H1 (cell line): Measurements from ENCODE around the gene ALK. TPM values are rescaled to one million over a fixed set of nuclear protein-coding genes. Genes with fewer than 3 reads are reported as not detected.

Source experiments
- CTCF ChIA-PET: fragments of 300-600 bp; sonication (Branson Sonifier 250); formaldehyde crosslinking; loops from one replicate; lab custom pipeline; 2021; ENCODE audit not compliant: partially characterized antibody; lab: Charles Lee
- POLR2A ChIA-PET: fragments of 300-600 bp; sonication (Branson Sonifier 250); formaldehyde crosslinking; loops from one replicate; lab custom pipeline; 2021; ENCODE audit warnings: inconsistent platforms; ENCODE audit not compliant: partially characterized antibody; lab: Charles Lee
- DNase-seq, 2 experiments: peaks; one replicate each; pipeline versions ENCODE4 v3.0.0 to v3.0.0-alpha.2; 2010 to 2022; ENCODE audit warnings: low spot score in 2 of 2, low read depth in 1 of 2, mixed read lengths in 1 of 2
- FAIRE-seq: peaks from 2 replicates; lab custom pipeline; 2011; peaks lifted over from hg19 to GRCh38; lab: Jason Lieb, UNC
- H2AFZ ChIP-seq: 2 replicates; pipeline ENCODE4 v1.8.1; 2012; ENCODE audit warnings: low read length, inconsistent platforms
- H2AK5ac ChIP-seq: 2 replicates; pipeline ENCODE4 v1.6.1; 2013; ENCODE audit warnings: low read depth, low read length
- H2BK120ac ChIP-seq: replicated peaks from 2 replicates; pipeline ENCODE3; 2013; ENCODE audit warnings: low read depth, low read length, inconsistent platforms
- H2BK12ac ChIP-seq: 2 replicates; pipeline ENCODE4 v1.6.1; 2013; ENCODE audit warnings: low read depth, low read length
- H2BK15ac ChIP-seq: 2 replicates; pipeline ENCODE4 v1.6.1; 2013; ENCODE audit warnings: low read length
- H2BK20ac ChIP-seq: 2 replicates; pipeline ENCODE4 v1.6.1; 2013; ENCODE audit warnings: low read length
- H2BK5ac ChIP-seq: 2 replicates; pipeline ENCODE4 v1.6.1; 2013; ENCODE audit warnings: low read depth, low read length
- H3K14ac ChIP-seq: 2 replicates; pipeline ENCODE4 v1.6.1; 2013; ENCODE audit warnings: inconsistent platforms; ENCODE audit not compliant: insufficient read length
- H3K18ac ChIP-seq: 2 replicates; pipeline ENCODE4 v1.6.1; 2013; ENCODE audit warnings: low read length; ENCODE audit errors: extremely low read depth
- H3K23ac ChIP-seq: 2 replicates; pipeline ENCODE4 v1.6.1; 2013; ENCODE audit warnings: inconsistent platforms; ENCODE audit not compliant: insufficient read length
- H3K23me2 ChIP-seq: 2 replicates; pipeline ENCODE4 v1.6.1; 2013; ENCODE audit warnings: low read depth, low read length
- H3K27ac ChIP-seq: 2 replicates; pipeline ENCODE4 v1.6.1; 2011; ENCODE audit warnings: low read depth, low read length, inconsistent platforms
- H3K27me3 ChIP-seq, 4 experiments: replicated peaks in 1 of 4; 1 replicate in 1 of 4; 2 replicates in 3 of 4; pipeline versions ENCODE4 v1.6.1 to v1.8.1; 2011 to 2013; ENCODE audit warnings: low read length in 3 of 4, mild to moderate bottlenecking in 3 of 4, inconsistent platforms in 2 of 4, mixed read lengths in 2 of 4, moderate library complexity in 1 of 4; ENCODE audit not compliant: control insufficient read depth in 3 of 4, insufficient read depth in 3 of 4; ENCODE audit errors: extremely low read depth in 1 of 4
- H3K36me3 ChIP-seq, 4 experiments: 2 replicates each; pipeline versions ENCODE4 v1.6.1 to v1.8.1; 2011 to 2013; ENCODE audit warnings: mild to moderate bottlenecking in 4 of 4, low read length in 3 of 4, moderate library complexity in 2 of 4, control low read depth in 1 of 4, inconsistent platforms in 1 of 4; ENCODE audit not compliant: insufficient read depth in 4 of 4, control insufficient read depth in 2 of 4
- H3K4ac ChIP-seq: replicated peaks from 2 replicates; pipeline ENCODE3; 2013; ENCODE audit warnings: low read length, low read depth, mixed read lengths, inconsistent platforms; ENCODE audit not compliant: insufficient read length
- H3K4me1 ChIP-seq, 4 experiments: replicated peaks in 1 of 4; 1 replicate in 1 of 4; 2 replicates in 3 of 4; pipeline versions ENCODE4 v1.6.1 to v1.8.1; 2011 to 2013; ENCODE audit warnings: low read length in 3 of 4, inconsistent platforms in 2 of 4, mixed read lengths in 1 of 4; ENCODE audit not compliant: insufficient read depth in 4 of 4, control insufficient read depth in 3 of 4
- H3K4me2 ChIP-seq, 2 experiments: 2 replicates each; pipeline versions ENCODE4 v1.6.1 to v1.8.1; 2011 to 2013; ENCODE audit warnings: low read depth in 2 of 2, low read length in 2 of 2, control low read depth in 1 of 2, inconsistent platforms in 1 of 2, mild to moderate bottlenecking in 1 of 2; ENCODE audit not compliant: insufficient read depth in 1 of 2
- H3K4me3 ChIP-seq, 4 experiments: fragments of 200-600, 300-600 bp in 1 of 4; sonication (generic), shearing (Covaris generic), sonication (Bioruptor Twin) in 1 of 4; 2 replicates each; pipeline versions ENCODE4 v1.5.1 to v1.8.1; 2011 to 2016; ENCODE audit warnings: low read length in 4 of 4, low read depth in 3 of 4, control low read depth in 2 of 4, inconsistent platforms in 2 of 4, mild to moderate bottlenecking in 2 of 4, mixed read lengths in 1 of 4, moderate library complexity in 1 of 4; ENCODE audit not compliant: insufficient read depth in 2 of 4; ENCODE audit errors: extremely low read depth in 1 of 4
- H3K56ac ChIP-seq: replicated peaks from 2 replicates; pipeline ENCODE3; 2013; ENCODE audit warnings: low read depth, mild to moderate bottlenecking, mixed read lengths, low read length, inconsistent platforms; ENCODE audit not compliant: insufficient read length
- H3K79me1 ChIP-seq: 2 replicates; pipeline ENCODE4 v1.6.1; 2013; ENCODE audit warnings: low read depth, low read length, control low read depth
- H3K79me2 ChIP-seq, 2 experiments: 2 replicates each; pipeline versions ENCODE4 v1.6.1 to v1.8.1; 2012 to 2013; ENCODE audit warnings: low read length in 2 of 2, mild to moderate bottlenecking in 2 of 2, inconsistent platforms in 1 of 2; ENCODE audit not compliant: insufficient read depth in 2 of 2, control insufficient read depth in 1 of 2
- H3K9ac ChIP-seq, 4 experiments: replicated peaks in 1 of 4; 1 replicate in 1 of 4; 2 replicates in 3 of 4; pipeline versions ENCODE4 v1.6.1 to v1.8.1; 2011 to 2013; ENCODE audit warnings: low read depth in 3 of 4, low read length in 3 of 4, control low read depth in 2 of 4, mild to moderate bottlenecking in 2 of 4, moderate library complexity in 2 of 4, inconsistent platforms in 1 of 4; ENCODE audit errors: extremely low read depth in 1 of 4
- H3K9me3 ChIP-seq, 2 experiments: 2 replicates each; pipeline versions ENCODE4 v1.6.1 to v1.8.1; 2012 to 2013; ENCODE audit warnings: mild to moderate bottlenecking in 2 of 2, moderate library complexity in 2 of 2, control low read depth in 1 of 2, inconsistent platforms in 1 of 2, low read depth in 1 of 2, low read length in 1 of 2, mixed read lengths in 1 of 2; ENCODE audit not compliant: insufficient read depth in 2 of 2
- H4K20me1 ChIP-seq, 2 experiments: replicated peaks in 1 of 2; 2 replicates each; pipeline versions ENCODE3 to v1.8.1; 2011 to 2013; ENCODE audit warnings: inconsistent platforms in 2 of 2, low read length in 2 of 2, mild to moderate bottlenecking in 1 of 2; ENCODE audit not compliant: insufficient read depth in 2 of 2, control insufficient read depth in 1 of 2
- H4K5ac ChIP-seq: 2 replicates; pipeline ENCODE4 v1.6.1; 2013; ENCODE audit warnings: low read length, low read depth, mixed read lengths, inconsistent platforms; ENCODE audit not compliant: insufficient read length
- H4K8ac ChIP-seq: 2 replicates; pipeline ENCODE4 v1.8.0; 2013; ENCODE audit warnings: mild to moderate bottlenecking, moderate library complexity, low read length, inconsistent platforms; ENCODE audit not compliant: insufficient read depth; ENCODE audit errors: extremely low read depth
- H4K91ac ChIP-seq: replicated peaks from 2 replicates; pipeline ENCODE3; 2013; ENCODE audit warnings: low read length, mixed read lengths, inconsistent platforms; ENCODE audit not compliant: insufficient read length
- ATF2 ChIP-seq: IDR thresholded peaks from 2 replicates; pipeline ENCODE4 v1.6.1; 2012; ENCODE audit warnings: low read length, inconsistent platforms
- MAX ChIP-seq: IDR thresholded peaks from 2 replicates; pipeline ENCODE4 v1.6.1; 2012; ENCODE audit warnings: inconsistent platforms
- SP1 ChIP-seq: IDR thresholded peaks from 2 replicates; pipeline ENCODE4 v1.6.1; 2011; ENCODE audit warnings: low read depth, low read length
- SP4 ChIP-seq: IDR thresholded peaks from 2 replicates; pipeline ENCODE4 v1.6.1; 2012; ENCODE audit warnings: low read length, inconsistent platforms
- WGBS, 2 experiments: shearing (Covaris generic) in 1 of 2; methylation state at CpG; one replicate each; pipeline versions ENCODE4 v1.1.6 to v1.1.7; 2013 to 2015; ENCODE audit warnings: low lambda C conversion rate in 2 of 2, mixed read lengths in 2 of 2, inconsistent platforms in 1 of 2, low coverage in 1 of 2, missing lambda C conversion rate in 1 of 2; ENCODE audit not compliant: insufficient replicate concordance in 2 of 2, insufficient coverage in 1 of 2, insufficient read length in 1 of 2; ENCODE audit errors: extremely low coverage in 1 of 2, missing lambda C conversion rate in 1 of 2; 5-methylcytosine and 5-hydroxymethylcytosine counted together
- polyA plus RNA-seq, 7 experiments: library from polyadenylated mRNA; depleted of rRNA in 3 of 7; stranded (reverse) in 5 of 7; unstranded in 2 of 7; fragments of >200 nt in 5 of 7; fragments of 200-250 nt in 2 of 7; gene quantifications; 1 replicate in 5 of 7; 2 replicates in 1 of 7; 4 replicates in 1 of 7; pipeline versions ENCODE4 v1.2.1 to v1.2.3, GENCODE V29; 2011 to 2013; ENCODE audit warnings: missing spikeins in 2 of 7, mixed read lengths in 2 of 7
- total RNA-seq: library from RNA; stranded (reverse); fragmentation: NEBNext Ultra II Directional; extraction: Animal tissue kit (Norgen Biotek cat#: 25700); gene quantifications from 2 replicates; pipeline ENCODE4 v1.2.1, GENCODE V29; 2021

ALK gene
- total and polyA plus RNA-seq, 2 of the 8 experiments (the other 6 are each of a cell fraction or from before 2014, with no cell fraction given): 0.02 to 0.09 TPM

- Histone ChIP-seq H2BK5ac (no peak overlapping the region), H3K79me1 (no peaks in the 10 kb centered on the region), H3K4ac (no peak overlapping the region), H3K23me2 (no peaks in the 10 kb centered on the region), H3K14ac (no peak overlapping the region), H3K4me2 (no peak overlapping the region), H3K9ac (no peak overlapping the region), H2BK20ac (no peak overlapping the region), H4K8ac (no peak overlapping the region), H3K18ac (no peak overlapping the region), H4K91ac (no peak overlapping the region), H3K27me3 (no peaks in the 10 kb centered on the region), H3K36me3 (no peaks in the 10 kb centered on the region), H4K20me1 (no peaks in the 10 kb centered on the region), H2BK15ac (no peak overlapping the region), H2BK120ac (no peak overlapping the region), H2BK12ac (no peak overlapping the region), H3K4me3 (no peak overlapping the region), H2AK5ac (no peak overlapping the region), H2AFZ (no peak overlapping the region), H3K9me3 (no peaks in the 10 kb centered on the region), H3K4me1 (peaks cover 0 to 6% (median 0%) of the 10 kb centered on the region in 4 experiments; a peak in 1 of 7 replicates), H3K56ac (no peak overlapping the region), H4K5ac (no peak overlapping the region), H3K79me2 (no peaks in the 10 kb centered on the region), H3K23ac (no peak overlapping the region), H3K27ac (no peak overlapping the region)
- WGBS, 2 experiments: 100% methylated on average over 2 of the region's 2 CpGs; no CpG with 5 or more reads in 1 of the 2 experiments
- ChIA-PET POLR2A (no interaction called here), CTCF (no interaction called here)
- FAIRE-seq (no peak), DNase-seq (no peak)
- TF ChIP-seq SP1 (no peak), SP4 (no peak), ATF2 (no peak), MAX (no peak)
Observed at GRCh38 chr2:29700560-29700959, 220.8 kb downstream of the ALK start.
